ENCODE measurements around the gene ATP6V0B. TPM values are rescaled to one million over a fixed set of nuclear protein-coding genes. Genes with fewer than 3 reads are reported as not detected.

Gene ATP6V0B
- total and polyA plus RNA-seq, 2 donors (not counting 3 experiments of a cell fraction or from before 2014, with no cell fraction given): 110 to 325 TPM

DNA sequence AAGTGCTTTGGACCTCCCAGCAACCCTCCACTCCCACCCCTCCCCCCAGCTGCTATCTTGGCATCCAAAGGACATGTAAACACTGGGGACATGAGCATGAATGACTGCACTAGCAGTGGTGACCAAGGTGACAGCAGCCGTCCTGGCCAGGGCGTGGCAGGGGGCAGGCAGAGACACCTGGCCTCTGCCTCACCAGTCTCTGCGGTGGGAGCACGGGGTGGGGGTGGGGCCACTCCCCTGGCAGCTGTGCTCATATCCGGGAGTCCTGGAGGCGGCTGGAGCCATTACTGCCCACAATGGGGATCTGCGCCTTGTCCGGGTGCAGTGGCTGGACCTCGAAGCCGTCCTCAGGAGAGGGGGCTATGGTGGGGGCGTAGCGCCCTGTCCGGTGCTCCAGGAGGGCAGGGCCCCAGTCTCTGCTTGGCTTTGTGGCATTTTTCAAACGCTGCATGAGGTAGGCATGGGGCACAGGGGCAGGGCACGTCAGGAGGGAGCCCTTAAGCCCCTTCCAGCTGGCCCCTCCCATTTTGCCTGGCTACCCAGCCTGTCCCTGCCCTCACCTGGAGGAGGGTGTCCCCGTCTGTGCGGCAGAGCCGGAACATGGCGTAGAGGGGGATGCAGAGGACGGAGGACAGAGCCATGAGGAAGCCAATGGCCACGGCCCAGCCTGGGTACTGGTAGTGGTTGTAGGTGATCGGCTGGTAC, 22.7 kb downstream of the ATP6V0B start:
- intact Hi-C loops (cut with micrococcal nuclease) (no loop called here), dilution Hi-C loops (cut with MboI; ENCODE audit: extremely low pct_ligation_motif_present, low sequenced_read_pairs) (no loop called here)
- no peaks in the 10 kb centered on the region for H3K79me2 ChIP-seq (ENCODE audit: control insufficient read depth, insufficient read depth, low read length)
- peaks cover under 1% of the 10 kb centered on the region for H3K4me1 ChIP-seq (ENCODE audit: control insufficient read depth, extremely low read depth, insufficient read depth, low read length)
- CTCF ChIA-PET: no interaction called here
- DNase-seq (ENCODE audit: low read depth, low spot score) (no peak), FAIRE-seq (no peak)
- no peaks in the 10 kb centered on the region for H3K9me1 ChIP-seq (replicated peaks; ENCODE audit: control insufficient read depth, extremely low read depth, insufficient read depth, low read length)
- POLR2A ChIA-PET: no interaction called here
- H3K9me3 ChIP-seq (replicated peaks; ENCODE audit: control insufficient read depth, insufficient read depth, low read length): no peaks in the 10 kb centered on the region
- no peak overlapping the region for H3K4me2 ChIP-seq (ENCODE audit: insufficient read depth, low read length)
- TF ChIP-seq POLR2A (IDR thresholded peaks at IDR 0.05; ENCODE audit: low read depth, low read length) (no peak), POLR2AphosphoS5 (IDR thresholded peaks at IDR 0.05; ENCODE audit: insufficient read depth, low read depth, low read length) (no peak), GATA2 (IDR thresholded peaks at IDR 0.05; ENCODE audit: insufficient read depth, insufficient read length, low read depth, low read length) (no peak), FOS (IDR thresholded peaks at IDR 0.05; ENCODE audit: borderline replicate concordance, insufficient read depth, low read length) (no peak), MYC (IDR thresholded peaks at IDR 0.05; ENCODE audit: low read depth, low read length) (no peak), JUN (IDR thresholded peaks at IDR 0.05; ENCODE audit: borderline replicate concordance, insufficient read depth, insufficient read length, low read depth) (no peak), EZH2 (IDR thresholded peaks at IDR 0.05; ENCODE audit: borderline replicate concordance, low read depth, low read length, severe bottlenecking) (no peak)
- TF ChIP-seq, protein P1, sequence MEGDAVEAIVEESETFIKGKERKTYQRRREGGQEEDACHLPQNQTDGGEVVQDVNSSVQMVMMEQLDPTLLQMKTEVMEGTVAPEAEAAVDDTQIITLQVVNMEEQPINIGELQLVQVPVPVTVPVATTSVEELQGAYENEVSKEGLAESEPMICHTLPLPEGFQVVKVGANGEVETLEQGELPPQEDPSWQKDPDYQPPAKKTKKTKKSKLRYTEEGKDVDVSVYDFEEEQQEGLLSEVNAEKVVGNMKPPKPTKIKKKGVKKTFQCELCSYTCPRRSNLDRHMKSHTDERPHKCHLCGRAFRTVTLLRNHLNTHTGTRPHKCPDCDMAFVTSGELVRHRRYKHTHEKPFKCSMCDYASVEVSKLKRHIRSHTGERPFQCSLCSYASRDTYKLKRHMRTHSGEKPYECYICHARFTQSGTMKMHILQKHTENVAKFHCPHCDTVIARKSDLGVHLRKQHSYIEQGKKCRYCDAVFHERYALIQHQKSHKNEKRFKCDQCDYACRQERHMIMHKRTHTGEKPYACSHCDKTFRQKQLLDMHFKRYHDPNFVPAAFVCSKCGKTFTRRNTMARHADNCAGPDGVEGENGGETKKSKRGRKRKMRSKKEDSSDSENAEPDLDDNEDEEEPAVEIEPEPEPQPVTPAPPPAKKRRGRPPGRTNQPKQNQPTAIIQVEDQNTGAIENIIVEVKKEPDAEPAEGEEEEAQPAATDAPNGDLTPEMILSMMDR (IDR thresholded peaks at IDR 0.05; ENCODE audit: extremely low read depth in 1 of 2, insufficient read depth in 1 of 2, low read depth in 1 of 2, low read length in 2 of 2): no peak
- TF ChIP-seq, protein P2, sequence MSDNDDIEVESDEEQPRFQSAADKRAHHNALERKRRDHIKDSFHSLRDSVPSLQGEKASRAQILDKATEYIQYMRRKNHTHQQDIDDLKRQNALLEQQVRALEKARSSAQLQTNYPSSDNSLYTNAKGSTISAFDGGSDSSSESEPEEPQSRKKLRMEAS (IDR thresholded peaks at IDR 0.05; ENCODE audit: insufficient read depth, insufficient read length): no peak
- no peak overlapping the region for H2AFZ ChIP-seq (ENCODE audit: low read depth, low read length)
- BruUV-seq (replicated peaks): no TSS peak
- no peaks in the 10 kb centered on the region for H4K20me1 ChIP-seq (replicated peaks; ENCODE audit: control insufficient read depth, extremely low read depth, insufficient read depth, low read length)
- no peaks in the 10 kb centered on the region for H3K27me3 ChIP-seq (ENCODE audit: control insufficient read depth in 2 of 2, insufficient read depth in 2 of 2, low read length in 2 of 2)
- H3K9ac ChIP-seq (replicated peaks; ENCODE audit: extremely low read depth, insufficient read depth, low read length): no peak overlapping the region
- no peaks in the 10 kb centered on the region for H3K36me3 ChIP-seq (ENCODE audit: control insufficient read depth in 2 of 2, extremely low read depth in 1 of 2, insufficient read depth in 2 of 2, low read length in 2 of 2)
- no peak overlapping the region for H3K27ac ChIP-seq (ENCODE audit: insufficient read depth, low read depth, low read length)
- H3K4me3 ChIP-seq (replicated peaks in 1 of 3; ENCODE audit: insufficient read depth in 1 of 3, low read depth in 1 of 3, low read length in 3 of 3): no peak overlapping the region
